NCI-H187 treated with DMSO at 0.1 percent for 48 hours (cell line): ENCODE results near the gene USP13.

Experiments used
- DNase-seq: peaks from one replicate; lab custom pipeline; 2025; lab: John Stamatoyannopoulos, UW

The USP13 gene

GRCh38 chr3:179796421-179796820 is 143.6 kb downstream of the USP13 start:
- no peak for DNase-seq

- DNase-seq, result no peak
These were observed 144.4 kb downstream of the USP13 start for GRCh38 chr3:179797192-179797591.

- no peak for DNase-seq
These were observed 148.4 kb downstream of the USP13 start for GRCh38 chr3:179801263-179801662.

GRCh38 chr3:179801856-179802255 is 149.0 kb downstream of the USP13 start:
- DNase-seq, result no peak

- DNase-seq, result no peak
These were observed 153.3 kb downstream of the USP13 start for GRCh38 chr3:179806177-179806576.

- no peak for DNase-seq
These were observed 154.7 kb downstream of the USP13 start for GRCh38 chr3:179807588-179807987.

- no peak for DNase-seq
These were observed 156.8 kb downstream of the USP13 start for GRCh38 chr3:179809639-179810038.

- no peak for DNase-seq
These were observed 158.7 kb downstream of the USP13 start for GRCh38 chr3:179811321-179812095.

GRCh38 chr3:179812096-179812382 is 159.2 kb downstream of the USP13 start:
- no peak for DNase-seq

- DNase-seq, result no peak
These were observed 166.5 kb downstream of the USP13 start for GRCh38 chr3:179819379-179819778.

GRCh38 chr3:179822296-179822695 is 169.5 kb downstream of the USP13 start:
- no peak for DNase-seq

GRCh38 chr3:179825527-179826246 is 172.8 kb downstream of the USP13 start:
- DNase-seq, result no peak

GRCh38 chr3:179826247-179826637 is 173.4 kb downstream of the USP13 start:
- no peak for DNase-seq

GRCh38 chr3:179828738-179829137 is 175.9 kb downstream of the USP13 start:
- no peak for DNase-seq

GRCh38 chr3:179829401-179829800 is 176.6 kb downstream of the USP13 start:
- DNase-seq, result no peak

GRCh38 chr3:179832333-179832854 is 179.6 kb downstream of the USP13 start:
- DNase-seq, result no peak

- no peak for DNase-seq
These were observed 180.5 kb downstream of the USP13 start for GRCh38 chr3:179833294-179833693.

GRCh38 chr3:179837374-179837773 is 184.5 kb downstream of the USP13 start:
- DNase-seq, result no peak
